Measurements from ENCODE around the gene POFUT2. TPM values are rescaled to one million over a fixed set of nuclear protein-coding genes. Genes with fewer than 3 reads are reported as not detected.

POFUT2 gene
- total RNA-seq, 4 donors from 2014 or later: 6.2 to 49.7 (median 24.6) TPM

DNA sequence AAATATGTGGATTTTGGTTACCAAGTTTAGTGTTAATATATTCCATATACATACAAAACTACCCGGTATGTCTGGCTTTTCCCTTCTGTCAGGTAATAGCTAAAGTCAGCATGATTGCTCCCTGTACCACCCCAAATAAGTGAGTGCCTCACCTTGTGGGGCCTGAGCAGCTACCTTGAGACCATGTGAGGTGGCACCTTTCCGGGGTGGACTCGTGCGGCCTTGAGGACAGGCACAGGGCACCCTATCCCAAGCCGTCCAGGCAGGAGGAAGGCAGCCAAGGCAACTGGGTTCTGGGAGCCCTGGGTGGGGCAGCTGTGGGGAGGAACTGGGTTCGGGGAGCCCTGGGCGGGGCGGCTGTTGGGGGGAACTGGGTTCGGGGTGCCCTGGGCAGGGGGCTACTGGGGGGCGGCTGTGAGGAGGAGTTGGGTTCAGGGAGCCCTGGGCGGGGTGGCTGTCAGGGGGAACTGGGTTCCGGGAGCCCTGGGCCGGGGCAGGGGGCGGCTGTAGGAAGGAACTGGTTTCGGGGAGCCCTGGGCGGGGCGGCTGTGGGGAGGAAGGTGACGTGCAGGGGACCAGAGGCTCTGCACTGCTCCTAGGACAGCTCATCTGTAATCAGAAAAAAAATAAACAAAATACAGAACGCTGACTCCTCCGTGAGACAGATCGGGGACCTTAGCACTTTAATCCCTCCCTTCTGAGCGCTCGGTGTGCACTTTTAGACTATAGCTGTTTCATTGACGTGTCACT, 63.3 kb downstream of the POFUT2 start:
- intact Hi-C loops (cut with DNase I; ENCODE audit: low total_unique reads): no loop called here
- DNase-seq: no peak
- H3K36me3 ChIP-seq: no peaks in the 10 kb centered on the region
- H3K9me3 ChIP-seq: no peaks in the 10 kb centered on the region
- no peak overlapping the region for H3K4me3 ChIP-seq
- no peaks in the 10 kb centered on the region for H3K27me3 ChIP-seq
- H3K4me1 ChIP-seq: no peaks in the 10 kb centered on the region
- TF ChIP-seq, protein P1, sequence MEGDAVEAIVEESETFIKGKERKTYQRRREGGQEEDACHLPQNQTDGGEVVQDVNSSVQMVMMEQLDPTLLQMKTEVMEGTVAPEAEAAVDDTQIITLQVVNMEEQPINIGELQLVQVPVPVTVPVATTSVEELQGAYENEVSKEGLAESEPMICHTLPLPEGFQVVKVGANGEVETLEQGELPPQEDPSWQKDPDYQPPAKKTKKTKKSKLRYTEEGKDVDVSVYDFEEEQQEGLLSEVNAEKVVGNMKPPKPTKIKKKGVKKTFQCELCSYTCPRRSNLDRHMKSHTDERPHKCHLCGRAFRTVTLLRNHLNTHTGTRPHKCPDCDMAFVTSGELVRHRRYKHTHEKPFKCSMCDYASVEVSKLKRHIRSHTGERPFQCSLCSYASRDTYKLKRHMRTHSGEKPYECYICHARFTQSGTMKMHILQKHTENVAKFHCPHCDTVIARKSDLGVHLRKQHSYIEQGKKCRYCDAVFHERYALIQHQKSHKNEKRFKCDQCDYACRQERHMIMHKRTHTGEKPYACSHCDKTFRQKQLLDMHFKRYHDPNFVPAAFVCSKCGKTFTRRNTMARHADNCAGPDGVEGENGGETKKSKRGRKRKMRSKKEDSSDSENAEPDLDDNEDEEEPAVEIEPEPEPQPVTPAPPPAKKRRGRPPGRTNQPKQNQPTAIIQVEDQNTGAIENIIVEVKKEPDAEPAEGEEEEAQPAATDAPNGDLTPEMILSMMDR (IDR thresholded peaks at IDR 0.05): no peak
- no peak for TF ChIP-seq POLR2A (IDR thresholded peaks at IDR 0.05)
- no peak overlapping the region for H3K27ac ChIP-seq

DNA sequence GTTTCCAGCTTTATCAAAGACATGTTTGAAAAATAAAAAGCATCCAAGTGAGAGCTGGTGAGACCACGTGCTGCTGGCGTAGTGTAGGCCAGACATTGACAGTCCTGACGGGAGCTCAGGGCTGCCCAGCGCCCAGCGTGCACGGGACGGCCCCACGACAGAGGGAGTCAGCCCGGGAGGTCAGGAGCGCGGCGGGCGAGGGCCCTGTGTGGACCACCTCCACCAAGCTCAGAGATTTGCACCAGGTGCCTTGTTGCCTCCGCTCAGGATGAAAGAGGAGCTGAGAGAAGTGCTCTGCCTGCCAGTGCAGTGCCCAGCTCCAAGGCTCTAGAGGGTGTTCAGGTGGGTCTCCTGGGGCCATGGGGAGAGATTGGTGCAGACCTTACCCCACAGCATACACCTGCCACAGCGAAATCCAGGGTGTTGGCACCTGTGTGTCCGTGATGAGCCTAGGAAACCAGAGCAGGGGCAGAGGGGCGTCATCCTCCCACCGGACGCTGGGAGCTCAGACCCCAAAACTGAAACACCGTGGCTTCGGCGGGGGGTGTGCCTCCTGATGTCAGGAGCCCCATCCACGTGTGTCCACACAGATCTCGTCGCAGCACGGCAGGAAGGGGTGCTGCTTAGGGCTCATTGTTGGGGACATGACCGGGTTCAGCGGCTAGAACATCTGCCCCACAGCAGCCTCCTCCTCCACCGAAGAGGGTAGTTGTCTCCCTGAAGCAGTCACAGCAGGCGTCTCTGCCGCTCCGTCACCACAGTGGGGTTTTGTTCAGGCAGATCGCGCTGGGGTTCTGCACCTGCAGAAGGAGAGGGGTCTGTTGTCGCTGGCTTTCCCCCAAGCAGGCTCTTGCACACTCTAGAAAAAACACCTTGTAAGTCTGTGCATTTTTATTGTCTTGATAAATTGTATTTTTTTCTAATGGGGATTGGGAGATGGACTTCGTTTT, 64.2 kb downstream of the POFUT2 start:
- no peaks in the 10 kb centered on the region for H3K36me3 ChIP-seq
- TF ChIP-seq, protein P1 (IDR thresholded peaks at IDR 0.05): no peak
- TF ChIP-seq POLR2A (IDR thresholded peaks at IDR 0.05): no peak
- H3K4me3 ChIP-seq: no peak overlapping the region
- no peaks in the 10 kb centered on the region for H3K4me1 ChIP-seq
- no peak for DNase-seq
- H3K9me3 ChIP-seq: no peaks in the 10 kb centered on the region
- H3K27me3 ChIP-seq: no peaks in the 10 kb centered on the region
- no peak overlapping the region for H3K27ac ChIP-seq
- intact Hi-C loops (cut with DNase I; ENCODE audit: low total_unique reads): no loop called here

DNA sequence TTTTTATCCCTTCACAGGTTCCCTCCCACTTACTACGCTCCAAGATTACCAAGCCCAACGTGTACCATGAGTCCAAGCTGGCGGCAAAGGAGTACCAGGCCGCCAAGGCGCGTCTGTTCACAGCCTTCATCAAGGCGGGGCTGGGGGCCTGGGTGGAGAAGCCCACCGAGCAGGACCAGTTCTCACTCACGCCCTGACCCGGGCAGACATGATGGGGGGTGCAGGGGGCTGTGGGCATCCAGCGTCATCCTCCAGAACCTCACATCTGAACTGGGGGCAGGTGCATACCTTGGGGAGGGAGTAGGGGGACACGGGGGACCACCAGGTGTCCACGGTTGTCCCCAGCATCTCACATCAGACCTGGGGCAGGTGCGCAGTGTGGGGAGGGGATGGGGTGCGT, 65.7 kb downstream of the POFUT2 start:
- no peak for DNase-seq
- no peaks in the 10 kb centered on the region for H3K4me1 ChIP-seq
- H3K9me3 ChIP-seq: no peaks in the 10 kb centered on the region
- no peaks in the 10 kb centered on the region for H3K36me3 ChIP-seq
- intact Hi-C loops (cut with DNase I; ENCODE audit: low total_unique reads): no loop called here
- no peaks in the 10 kb centered on the region for H3K27me3 ChIP-seq
- H3K4me3 ChIP-seq: no peak overlapping the region
- no peak overlapping the region for H3K27ac ChIP-seq
- no peak for TF ChIP-seq POLR2A (IDR thresholded peaks at IDR 0.05)
- TF ChIP-seq, protein P1 (IDR thresholded peaks at IDR 0.05): no peak

DNA sequence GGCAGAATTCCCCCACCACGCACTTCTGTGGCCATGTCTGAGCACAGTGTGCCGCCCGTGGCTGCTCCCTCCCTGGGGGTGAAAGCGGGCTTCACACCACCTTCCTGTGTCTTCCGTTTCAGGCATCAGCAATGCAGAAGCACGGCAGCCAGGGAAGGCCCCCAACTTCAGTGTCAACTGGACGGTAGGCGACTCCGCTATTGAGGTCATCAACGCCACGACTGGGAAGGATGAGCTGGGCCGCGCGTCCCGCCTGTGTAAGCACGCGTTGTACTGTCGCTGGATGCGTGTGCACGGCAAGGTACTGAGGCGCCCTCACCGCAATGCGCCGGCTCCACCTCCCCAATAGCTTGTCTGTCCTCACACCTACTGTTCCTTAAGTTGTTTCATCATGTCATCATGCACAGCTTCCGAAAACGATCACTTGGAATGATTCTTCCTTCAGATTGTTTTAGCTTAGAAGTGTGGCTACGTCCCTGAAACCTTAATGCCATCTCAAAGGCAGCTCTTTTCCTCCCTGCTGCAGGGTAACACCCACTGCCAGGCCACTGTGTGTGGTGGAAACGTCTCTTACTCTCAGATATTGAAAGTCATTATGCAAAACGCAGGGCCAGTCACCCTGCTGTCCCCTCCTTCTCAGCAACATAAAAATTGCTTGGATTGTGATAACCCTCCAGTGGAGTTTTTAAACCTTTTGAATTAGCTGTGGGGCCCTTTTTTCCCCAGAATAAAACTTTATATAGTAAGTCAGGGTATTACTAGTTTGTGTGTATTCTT, 66.8 kb downstream of the POFUT2 start:
- no peak for DNase-seq
- intact Hi-C loops (cut with DNase I; ENCODE audit: low total_unique reads): no loop called here
- no peaks in the 10 kb centered on the region for H3K36me3 ChIP-seq

More for the DNA sequence above, 66.8 kb downstream of the POFUT2 start:
- Histone ChIP-seq H3K4me1 (no peaks in the 10 kb centered on the region), H3K9me3 (no peaks in the 10 kb centered on the region), H3K27ac (peak overlapping the region in 1 of 2 donors; percentile 12), H3K4me3 (no peak overlapping the region), H3K27me3 (no peaks in the 10 kb centered on the region)
- TF ChIP-seq, protein P1 (IDR thresholded peaks at IDR 0.05): no peak
- TF ChIP-seq POLR2A (IDR thresholded peaks at IDR 0.05): no peak
